ENCODE measurements around the gene FOXO3. TPM values are rescaled to one million over a fixed set of nuclear protein-coding genes. Genes with fewer than 3 reads are reported as not detected.

FOXO3 gene
- total RNA-seq, 3 donors from 2014 or later = 107 to 181 (median 155) TPM

- Histone ChIP-seq H3K36me3 (no peaks in the 10 kb centered on the region), H3K4me3 (peak overlapping the region in 1 of 3 donors; percentile 7), H3K27ac (peak overlapping the region; percentile 85 to 96), H3K9me3 (no peaks in the 10 kb centered on the region), H3K4me1 (peaks cover 29 to 62% of the 10 kb centered on the region in 2 donors), H3K27me3 (no peaks in the 10 kb centered on the region)
- DNase-seq (ENCODE audit: low spot score in 2 of 2) = no peak
- intact Hi-C loops (cut with DNase I; ENCODE audit: low total_unique reads) = no loop called here
- TF ChIP-seq POLR2AphosphoS5 (IDR thresholded peaks at IDR 0.05) (no peak), POLR2A (IDR thresholded peaks at IDR 0.05) (no peak), CTCF (IDR thresholded peaks at IDR 0.05) (no peak)
Observed at GRCh38 chr6:108585921-108586536, 25.3 kb downstream of the FOXO3 start.

DNA sequence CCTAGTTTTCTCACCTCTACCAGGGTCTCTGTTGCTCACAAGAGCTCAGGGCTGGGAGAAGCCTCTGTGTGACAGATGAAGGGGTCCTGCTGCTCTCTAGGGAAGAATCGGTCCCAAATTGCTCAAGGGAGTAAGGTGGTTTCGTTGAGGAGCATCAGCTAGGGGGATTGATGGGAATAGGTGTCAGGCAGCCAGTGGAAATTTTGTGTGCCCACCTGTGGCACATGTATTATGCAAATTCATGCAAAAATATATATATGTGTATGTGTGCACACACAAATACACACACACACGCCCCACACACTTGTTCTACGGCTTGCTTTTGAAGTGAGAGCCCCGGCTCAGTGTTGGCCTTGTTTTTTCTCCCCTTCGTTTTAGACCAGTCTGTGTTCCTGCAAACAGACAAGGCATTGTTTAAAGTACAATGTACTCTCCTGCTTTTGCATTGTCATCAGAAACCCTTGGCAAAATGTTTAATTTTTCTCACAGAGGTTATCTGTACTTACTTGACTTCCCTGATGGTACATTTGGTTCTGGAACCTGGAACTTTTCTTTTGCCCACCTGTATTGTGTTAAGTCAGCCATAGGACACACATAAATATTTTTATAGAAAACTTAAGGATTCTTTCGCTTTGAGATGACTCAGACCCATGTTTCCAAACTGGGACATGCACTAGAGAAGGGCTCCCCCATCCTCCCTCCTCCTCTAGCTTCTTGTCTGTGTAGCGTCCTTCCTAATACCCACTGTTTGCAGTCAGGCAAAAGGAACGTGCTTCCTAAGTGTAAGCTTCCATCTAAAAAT is 26.7 kb downstream of the FOXO3 start:
- Histone ChIP-seq H3K4me3 (peak overlapping the region in 1 of 3 donors; percentile 29), H3K4me1 (peaks cover 39 to 65% of the 10 kb centered on the region in 2 donors), H3K36me3 (no peaks in the 10 kb centered on the region), H3K27me3 (no peaks in the 10 kb centered on the region), H3K9me3 (no peaks in the 10 kb centered on the region), H3K27ac (peak overlapping the region; percentile 85 to 96)
- no peak for DNase-seq (ENCODE audit: low spot score in 2 of 2)
- intact Hi-C loops (cut with DNase I; ENCODE audit: low total_unique reads) = no loop called here
- TF ChIP-seq POLR2AphosphoS5 (IDR thresholded peaks at IDR 0.05) (no peak), CTCF (IDR thresholded peaks at IDR 0.05) (no peak), POLR2A (IDR thresholded peaks at IDR 0.05) (no peak)

GRCh38 chr6:108588586-108588985 is 27.9 kb downstream of the FOXO3 start:
- DNase-seq (ENCODE audit: low spot score in 2 of 2) = no peak

DNA sequence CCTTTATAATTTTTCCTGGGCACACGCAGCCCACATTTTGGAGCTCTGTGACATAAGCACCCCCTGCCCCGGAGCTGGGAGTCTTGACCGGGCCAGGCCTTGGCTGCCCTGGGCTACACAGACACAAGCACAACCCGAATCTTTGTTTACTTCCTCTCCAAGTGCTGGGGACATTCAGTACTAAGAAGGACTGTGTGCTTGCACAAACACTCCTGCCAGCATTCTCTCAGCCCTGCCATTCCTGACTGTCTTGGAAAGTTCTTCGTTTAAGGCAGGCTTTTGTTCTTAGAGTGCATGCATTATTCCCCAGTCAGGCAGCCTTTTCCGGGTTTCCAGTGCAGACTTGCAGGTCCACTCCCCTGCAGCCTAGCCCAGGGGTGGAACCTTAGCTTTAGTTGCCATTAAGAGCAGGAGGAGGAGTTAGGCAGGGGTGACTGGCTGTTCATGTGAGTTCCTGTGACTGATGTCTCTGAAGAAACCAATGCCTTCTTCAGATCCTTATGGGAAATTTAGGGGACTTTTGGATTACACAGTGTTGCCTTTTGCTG is 28.6 kb downstream of the FOXO3 start:
- peak; percentile 85 to 98 for DNase-seq (ENCODE audit: low spot score in 2 of 2)
- H3K36me3 ChIP-seq = no peaks in the 10 kb centered on the region
- intact Hi-C loops (cut with DNase I; ENCODE audit: low total_unique reads) = no loop called here
- peak overlapping the region in 2 of 3 donors; percentile 21 to 23 for H3K4me3 ChIP-seq
- H3K4me1 ChIP-seq = peaks cover 37 to 65% of the 10 kb centered on the region in 2 donors
- H3K27me3 ChIP-seq = no peaks in the 10 kb centered on the region
- TF ChIP-seq POLR2AphosphoS5 (IDR thresholded peaks at IDR 0.05) = peak; percentile 86 to 99 (median 94)
- TF ChIP-seq POLR2A (IDR thresholded peaks at IDR 0.05) = no peak
- H3K27ac ChIP-seq = peak overlapping the region; percentile 93 to 96
- no peaks in the 10 kb centered on the region for H3K9me3 ChIP-seq

More at GRCh38 chr6:108588586-108588985, 27.9 kb downstream of the FOXO3 start:
- no peaks in the 10 kb centered on the region for H3K9me3 ChIP-seq
- peak overlapping the region; percentile 93 to 96 for H3K27ac ChIP-seq
- H3K4me1 ChIP-seq = peaks cover 41 to 65% of the 10 kb centered on the region in 2 donors
- intact Hi-C loops (cut with DNase I; ENCODE audit: low total_unique reads) = no loop called here
- peak overlapping the region in 2 of 3 donors; percentile 4 to 21 for H3K4me3 ChIP-seq
- no peaks in the 10 kb centered on the region for H3K36me3 ChIP-seq
- H3K27me3 ChIP-seq = no peaks in the 10 kb centered on the region
- TF ChIP-seq POLR2AphosphoS5 (IDR thresholded peaks at IDR 0.05) = no peak
- no peak for TF ChIP-seq POLR2A (IDR thresholded peaks at IDR 0.05)
- TF ChIP-seq CTCF (IDR thresholded peaks at IDR 0.05) = no peak

GRCh38 chr6:108591040-108591816 is 30.5 kb downstream of the FOXO3 start:
- Histone ChIP-seq H3K4me3 (peak overlapping the region in 1 of 3 donors; percentile 1), H3K27me3 (no peaks in the 10 kb centered on the region), H3K27ac (peak overlapping the region; percentile 93 to 96), H3K9me3 (no peaks in the 10 kb centered on the region), H3K36me3 (no peaks in the 10 kb centered on the region), H3K4me1 (peaks cover 31 to 67% of the 10 kb centered on the region in 2 donors)
- DNase-seq (ENCODE audit: low spot score in 2 of 2) = no peak
- TF ChIP-seq POLR2A (IDR thresholded peaks at IDR 0.05) (no peak), POLR2AphosphoS5 (IDR thresholded peaks at IDR 0.05) (no peak), CTCF (IDR thresholded peaks at IDR 0.05) (no peak)
- intact Hi-C loops (cut with DNase I; ENCODE audit: low total_unique reads) = no loop called here

All from breast epithelium (tissue), 4 donors.